ENCODE measurements around the gene RNF224. TPM values are rescaled to one million over a fixed set of nuclear protein-coding genes. Genes with fewer than 3 reads are reported as not detected.

The RNF224 gene
- total RNA-seq, 2 experiments from 2014 or later, result not detected

DNA sequence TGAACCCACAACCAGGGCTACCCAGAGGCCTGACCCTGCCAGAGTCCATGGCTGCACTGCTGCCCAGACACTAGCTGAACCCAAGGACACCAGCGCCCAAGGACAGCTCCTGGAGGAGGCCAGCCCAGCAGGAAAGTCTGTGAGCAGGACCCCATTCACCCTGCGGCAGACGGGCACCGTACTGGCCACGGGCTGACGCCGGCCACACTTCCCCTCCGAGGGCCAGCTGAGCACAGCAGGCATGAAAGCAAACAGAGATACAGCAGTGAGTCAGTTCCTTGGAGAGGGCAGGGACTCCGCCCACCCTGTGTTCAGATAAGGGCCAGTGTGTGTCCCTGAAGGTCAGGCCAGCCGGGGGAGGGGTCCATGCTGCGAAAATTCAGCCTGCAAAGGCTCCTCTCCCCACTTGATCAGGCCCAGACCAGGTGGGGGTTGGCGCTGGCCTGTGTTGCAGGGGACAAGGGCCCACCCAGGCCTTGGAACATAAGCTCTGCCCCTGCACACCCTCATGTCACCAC is 8.5 kb upstream of the RNF224 start:
- Mint-ChIP-seq H3K9me3 (no peaks in the 10 kb centered on the region), H3K36me3 (ENCODE audit: low read depth) (no peaks in the 10 kb centered on the region), H3K27me3 (ENCODE audit: low read depth) (no peaks in the 10 kb centered on the region), H3K4me3 (no peak overlapping the region), H3K4me1 (ENCODE audit: low read depth) (peaks cover 1% of the 10 kb centered on the region), H3K27ac (no peak overlapping the region)
- DNase-seq, result no peak
- intact Hi-C loops (cut with micrococcal nuclease), result no loop called here
- CTCF ChIA-PET, result no interaction called here

- Mint-ChIP-seq H3K27ac (no peak overlapping the region), H3K4me3 (no peak overlapping the region), H3K4me1 (ENCODE audit: low read depth) (peaks cover 4% of the 10 kb centered on the region), H3K36me3 (ENCODE audit: low read depth) (no peaks in the 10 kb centered on the region), H3K27me3 (ENCODE audit: low read depth) (no peaks in the 10 kb centered on the region), H3K9me3 (no peaks in the 10 kb centered on the region)
- no peak for DNase-seq
- CTCF ChIA-PET, result no interaction called here
- intact Hi-C loops (cut with micrococcal nuclease), result loop anchor here (10.0 kb wide), 1 partner anchor 335 kb away; the partner anchor contains the start of gene TRAF2
These were observed 7.5 kb upstream of the RNF224 start for GRCh38 chr9:137219757-137220316.

DNA sequence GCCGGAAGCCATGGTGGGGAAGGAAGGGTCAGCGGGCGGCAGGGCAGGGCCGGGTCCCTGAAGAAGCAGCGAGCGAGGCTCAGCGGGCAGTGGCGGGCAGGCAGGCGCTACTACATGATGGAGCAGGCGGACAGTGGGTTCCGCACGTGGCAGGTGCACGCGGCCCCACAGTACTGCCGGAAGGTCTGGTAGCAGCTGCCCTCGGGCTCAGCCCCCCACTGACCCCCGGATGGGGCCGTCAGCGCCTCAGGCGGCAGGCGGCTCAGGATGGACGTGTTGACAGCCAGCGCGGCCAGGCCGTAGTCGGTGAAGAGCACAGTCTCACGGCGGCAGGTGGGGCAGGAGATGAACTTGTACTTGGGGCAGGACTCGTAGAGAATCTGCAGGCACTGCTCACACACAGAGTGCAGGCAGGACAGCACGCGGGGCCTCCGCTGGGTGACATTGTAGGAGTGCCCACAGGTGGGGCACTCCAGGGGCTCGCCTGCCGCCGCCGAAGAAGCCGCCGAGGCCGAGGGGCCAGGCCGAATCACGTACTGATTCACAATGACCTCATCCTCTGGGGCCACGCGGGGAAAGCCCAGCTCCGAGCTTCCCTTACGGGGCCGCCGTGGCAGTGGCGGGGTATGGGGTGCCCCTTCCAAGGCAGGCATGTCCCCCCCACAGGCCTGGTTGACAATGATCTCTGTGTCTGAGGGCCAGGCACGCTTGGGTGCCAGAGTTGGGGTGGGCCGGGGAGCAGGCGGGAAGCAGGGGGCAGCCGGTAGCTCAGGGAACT is 6.8 kb upstream of the RNF224 start:
- Mint-ChIP-seq H3K4me1 (ENCODE audit: low read depth) (peaks cover 4% of the 10 kb centered on the region), H3K36me3 (ENCODE audit: low read depth) (no peaks in the 10 kb centered on the region), H3K27ac (no peak overlapping the region), H3K4me3 (peak overlapping the region; percentile 40), H3K27me3 (ENCODE audit: low read depth) (no peaks in the 10 kb centered on the region), H3K9me3 (no peaks in the 10 kb centered on the region)
- CTCF ChIA-PET, result no interaction called here
- intact Hi-C loops (cut with micrococcal nuclease), result loop anchor here (10.0 kb wide), 1 partner anchor 336 kb away; the partner anchor contains the start of gene TRAF2
- DNase-seq, result no peak

DNA sequence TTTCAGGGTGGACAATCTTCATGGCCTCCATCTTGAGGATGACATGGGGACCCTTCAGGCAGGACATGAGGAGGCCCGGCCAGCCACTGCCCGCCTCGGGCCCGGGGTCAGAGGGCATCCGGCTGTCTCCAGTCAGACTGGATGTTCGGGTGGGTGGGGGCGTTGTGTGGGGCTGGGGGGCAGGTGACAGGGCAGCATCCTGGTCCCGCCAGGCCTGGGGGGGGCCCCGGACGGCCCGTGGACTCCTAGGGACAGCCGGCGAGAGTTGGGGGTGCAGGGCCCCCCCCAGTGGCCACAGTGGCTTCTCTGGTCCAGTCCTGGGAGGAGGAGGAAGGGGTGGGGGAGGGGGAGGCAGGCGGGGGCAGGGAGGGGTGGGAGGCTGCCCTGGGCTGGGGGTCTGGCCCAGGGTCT is 6.2 kb upstream of the RNF224 start:
- intact Hi-C loops (cut with micrococcal nuclease), result loop anchor here (10.0 kb wide), 1 partner anchor 336 kb away; the partner anchor contains the start of gene TRAF2
- Mint-ChIP-seq H3K27ac (no peak overlapping the region), H3K36me3 (ENCODE audit: low read depth) (no peaks in the 10 kb centered on the region), H3K27me3 (ENCODE audit: low read depth) (no peaks in the 10 kb centered on the region), H3K9me3 (no peaks in the 10 kb centered on the region), H3K4me1 (ENCODE audit: low read depth) (peaks cover 4% of the 10 kb centered on the region), H3K4me3 (peak overlapping the region; percentile 40)
- CTCF ChIA-PET, result no interaction called here
- DNase-seq, result no peak

- intact Hi-C loops (cut with micrococcal nuclease), result loop anchor here (10.0 kb wide), 1 partner anchor 337 kb away; the partner anchor contains the start of gene TRAF2
- no peak for DNase-seq
- Mint-ChIP-seq H3K36me3 (ENCODE audit: low read depth) (no peaks in the 10 kb centered on the region), H3K9me3 (no peaks in the 10 kb centered on the region), H3K4me1 (ENCODE audit: low read depth) (peaks cover 4% of the 10 kb centered on the region), H3K4me3 (no peak overlapping the region), H3K27ac (no peak overlapping the region), H3K27me3 (ENCODE audit: low read depth) (no peaks in the 10 kb centered on the region)
- CTCF ChIA-PET, result interaction anchor here (1.3 kb wide), 1 partner anchor 101 kb away, joined by 3 read pairs; no protein-coding TSS in a partner anchor
These were observed 5.7 kb upstream of the RNF224 start for GRCh38 chr9:137221506-137222111.

GRCh38 chr9:137222190-137223077 is 4.9 kb upstream of the RNF224 start, which contains the start of gene RNF208:
Gene RNF208 (minus strand): TSS chr9:137222240. CDS start chr9:137221212, 1,028 bp downstream.
- H3K4me1 Mint-ChIP-seq (ENCODE audit: low read depth), result peaks cover 5% of the 10 kb centered on the region
- no peaks in the 10 kb centered on the region for H3K27me3 Mint-ChIP-seq (ENCODE audit: low read depth)
- no peaks in the 10 kb centered on the region for H3K9me3 Mint-ChIP-seq
- intact Hi-C loops (cut with micrococcal nuclease), result loop anchor here (1.0 to 10.0 kb wide), 9 partner anchors 17 to 338 kb away; partner anchors contain the start of genes ANAPC2, MAN1B1, NDOR1 and NELFB
- H3K27ac Mint-ChIP-seq, result no peak within 1 kb of the TSS
- CTCF ChIA-PET, result interaction anchor here (1.3 to 2.4 kb wide), 4 partner anchors 14 to 102 kb away, joined by 3 to 17 read pairs (median 4); no protein-coding TSS in a partner anchor
- no peaks in the 10 kb centered on the region for H3K36me3 Mint-ChIP-seq (ENCODE audit: low read depth)
- peak; percentile 36 for DNase-seq
- peak within 1 kb of the TSS; percentile 85 for H3K4me3 Mint-ChIP-seq

GRCh38 chr9:137223078-137223970 is 4.0 kb upstream of the RNF224 start:
- intact Hi-C loops (cut with micrococcal nuclease), result loop anchor here (1.0 to 10.0 kb wide), 9 partner anchors 18 to 339 kb away; partner anchors contain the start of genes ANAPC2, MAN1B1, NDOR1 and NELFB
- peaks cover 8% of the 10 kb centered on the region for H3K4me1 Mint-ChIP-seq (ENCODE audit: low read depth)
- CTCF ChIA-PET, result interaction anchor here (0.7 to 2.4 kb wide), 6 partner anchors 13 to 227 kb away, joined by 3 to 17 read pairs (median 4); no protein-coding TSS in a partner anchor
- H3K9me3 Mint-ChIP-seq, result no peaks in the 10 kb centered on the region
- DNase-seq, result peak; percentile 99
- peaks cover 2% of the 10 kb centered on the region for H3K27me3 Mint-ChIP-seq (ENCODE audit: low read depth)
- H3K36me3 Mint-ChIP-seq (ENCODE audit: low read depth), result no peaks in the 10 kb centered on the region
- no peak overlapping the region for H3K27ac Mint-ChIP-seq
- peak overlapping the region; percentile 85 for H3K4me3 Mint-ChIP-seq

DNA sequence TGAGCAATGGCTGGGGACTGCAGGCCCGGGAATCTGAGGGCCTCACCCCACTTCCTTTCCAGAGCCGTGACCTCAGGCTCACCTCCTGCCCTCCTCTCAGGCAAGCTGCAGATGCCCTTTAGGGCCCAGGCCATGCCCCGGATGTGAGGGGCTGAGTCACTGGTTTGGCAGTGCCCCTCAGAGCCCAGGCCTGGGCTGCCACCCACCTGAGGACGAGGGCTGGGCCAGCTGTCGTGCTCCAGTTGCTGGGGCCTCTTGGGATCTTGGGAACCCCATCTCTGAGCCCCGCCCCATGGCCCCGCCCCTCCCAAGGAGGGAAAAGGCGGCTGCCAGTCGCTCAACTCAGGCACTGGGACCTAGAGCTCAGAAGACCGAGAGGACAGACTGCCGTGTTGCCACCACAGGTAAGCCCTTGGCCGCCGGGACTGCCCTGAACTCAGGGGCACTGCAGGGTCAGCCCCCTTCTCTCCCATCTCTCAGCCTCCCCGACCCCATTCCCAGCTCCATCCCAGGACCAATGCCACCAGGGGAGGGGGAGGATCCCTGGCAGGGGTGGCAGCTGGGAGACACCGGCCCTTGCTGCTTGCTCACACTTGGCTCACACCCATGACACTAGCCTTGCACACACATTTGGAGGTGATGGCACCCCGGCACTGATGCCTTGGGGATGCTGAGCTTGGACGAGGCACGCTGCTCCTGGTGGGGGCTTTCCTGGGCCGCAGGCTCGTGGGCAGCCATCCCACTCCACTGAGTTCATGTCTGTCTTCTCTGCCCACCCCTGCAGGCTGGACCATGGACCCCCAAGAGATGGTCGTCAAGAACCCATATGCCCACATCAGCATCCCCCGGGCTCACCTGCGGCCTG is 2.2 kb upstream of the RNF224 start, which contains the start of gene CYSRT1:
Gene CYSRT1, plus strand, starts transcription at position 345 of the 865 bp plus-strand sequence. Its CDS starts 448 bp downstream, at position 793.
- CTCF ChIA-PET, result interaction anchor here (0.8 to 1.0 kb wide), 2 partner anchors 157 to 178 kb away, joined by 3 read pairs; no protein-coding TSS in a partner anchor
- H3K27ac Mint-ChIP-seq, result no peak within 1 kb of the TSS
- H3K27me3 Mint-ChIP-seq (ENCODE audit: low read depth), result peaks cover 2% of the 10 kb centered on the region
- H3K4me3 Mint-ChIP-seq, result peak within 1 kb of the TSS; percentile 85
- no peaks in the 10 kb centered on the region for H3K36me3 Mint-ChIP-seq (ENCODE audit: low read depth)
- DNase-seq, result peak; percentile 30
- no peaks in the 10 kb centered on the region for H3K9me3 Mint-ChIP-seq
- intact Hi-C loops (cut with micrococcal nuclease), result loop anchor here (10.0 kb wide), 1 partner anchor 340 kb away; the partner anchor contains the start of gene TRAF2
- peaks cover 8% of the 10 kb centered on the region for H3K4me1 Mint-ChIP-seq (ENCODE audit: low read depth)

- CTCF ChIA-PET, result interaction anchor here (0.6 to 2.9 kb wide), 11 partner anchors 11 to 466 kb away, joined by 3 to 22 read pairs (median 7); partner anchors contain the start of gene DPP7
- no peaks in the 10 kb centered on the region for H3K36me3 Mint-ChIP-seq (ENCODE audit: low read depth)
- no peak overlapping the region for H3K27ac Mint-ChIP-seq
- H3K9me3 Mint-ChIP-seq, result no peaks in the 10 kb centered on the region
- H3K4me1 Mint-ChIP-seq (ENCODE audit: low read depth), result peaks cover 8% of the 10 kb centered on the region
- H3K4me3 Mint-ChIP-seq, result no peak overlapping the region
- H3K27me3 Mint-ChIP-seq (ENCODE audit: low read depth), result peaks cover 2% of the 10 kb centered on the region
- intact Hi-C loops (cut with micrococcal nuclease), result loop anchor here (10.0 kb wide), 1 partner anchor 341 kb away; the partner anchor contains the start of gene TRAF2
- DNase-seq, result no peak
These were observed 1.5 kb upstream of the RNF224 start for GRCh38 chr9:137225699-137226331.

Measured in activated naive CD4-positive, alpha-beta T cell treated with anti-CD3 and anti-CD28 coated beads for 36 hours (primary cell).